ENCODE data around the gene G6PC3.
"Not testable (repeated sequence)": the region's sequence is repeated elsewhere in the genome, so short reads cannot be mapped to it uniquely, and the experiment has no call there.

Gene G6PC3

GRCh38 chr17:44118427-44119050, 48.0 kb downstream of the G6PC3 start:
- no peak overlapping the region for H3K27ac Mint-ChIP-seq (ENCODE audit: low read depth)
- peaks cover 15% of the 10 kb centered on the region for H3K36me3 Mint-ChIP-seq (ENCODE audit: insufficient read depth)
- no peak overlapping the region for H3K4me3 Mint-ChIP-seq
- H3K4me1 Mint-ChIP-seq, result peaks cover 69% of the 10 kb centered on the region
- H3K27me3 Mint-ChIP-seq, result no peaks in the 10 kb centered on the region
- no peak for ATAC-seq (replicated peaks; ENCODE audit: extremely low read depth, poor library complexity, severe bottlenecking)
- H3K9me3 Mint-ChIP-seq, result no peaks in the 10 kb centered on the region
- no peak for DNase-seq (ENCODE audit: low spot score in 2 of 2)

GRCh38 chr17:44119062-44119461, 48.5 kb downstream of the G6PC3 start:
- H3K27me3 Mint-ChIP-seq, result no peaks in the 10 kb centered on the region
- no peaks in the 10 kb centered on the region for H3K9me3 Mint-ChIP-seq
- no peak overlapping the region for H3K27ac Mint-ChIP-seq (ENCODE audit: low read depth)
- H3K36me3 Mint-ChIP-seq (ENCODE audit: insufficient read depth), result peaks cover 18% of the 10 kb centered on the region
- no peak overlapping the region for H3K4me3 Mint-ChIP-seq
- DNase-seq (ENCODE audit: low spot score in 2 of 2) (no peak), ATAC-seq (replicated peaks; ENCODE audit: extremely low read depth, poor library complexity, severe bottlenecking) (no peak)
- peaks cover 71% of the 10 kb centered on the region for H3K4me1 Mint-ChIP-seq

- no peaks in the 10 kb centered on the region for H3K9me3 Mint-ChIP-seq
- no peak overlapping the region for H3K4me3 Mint-ChIP-seq
- no peaks in the 10 kb centered on the region for H3K27me3 Mint-ChIP-seq
- peaks cover 74% of the 10 kb centered on the region for H3K4me1 Mint-ChIP-seq
- no peak overlapping the region for H3K27ac Mint-ChIP-seq (ENCODE audit: low read depth)
- H3K36me3 Mint-ChIP-seq (ENCODE audit: insufficient read depth), result peaks cover 18% of the 10 kb centered on the region
- DNase-seq (ENCODE audit: low spot score in 2 of 2), result no peak
- no peak for ATAC-seq (replicated peaks; ENCODE audit: extremely low read depth, poor library complexity, severe bottlenecking)
These were observed 49.3 kb downstream of the G6PC3 start for GRCh38 chr17:44119798-44120197.

GRCh38 chr17:44120281-44120680, 49.7 kb downstream of the G6PC3 start:
- Mint-ChIP-seq H3K4me1 (peaks cover 74% of the 10 kb centered on the region), H3K36me3 (ENCODE audit: insufficient read depth) (peaks cover 18% of the 10 kb centered on the region)
- not testable (repeated sequence) for DNase-seq (ENCODE audit: low spot score in 2 of 2); ATAC-seq (replicated peaks; ENCODE audit: extremely low read depth, poor library complexity, severe bottlenecking); H3K27ac Mint-ChIP-seq (ENCODE audit: low read depth); H3K4me3 Mint-ChIP-seq; H3K27me3 Mint-ChIP-seq; H3K9me3 Mint-ChIP-seq

- no peaks in the 10 kb centered on the region for H3K9me3 Mint-ChIP-seq
- peaks cover 68% of the 10 kb centered on the region for H3K4me1 Mint-ChIP-seq
- H3K36me3 Mint-ChIP-seq (ENCODE audit: insufficient read depth), result peaks cover 18% of the 10 kb centered on the region
- DNase-seq (ENCODE audit: low spot score in 2 of 2), result no peak
- H3K4me3 Mint-ChIP-seq, result peak overlapping the region; percentile 96
- no peak overlapping the region for H3K27ac Mint-ChIP-seq (ENCODE audit: low read depth)
- ATAC-seq (replicated peaks; ENCODE audit: extremely low read depth, poor library complexity, severe bottlenecking), result no peak
- H3K27me3 Mint-ChIP-seq, result no peaks in the 10 kb centered on the region
These were observed 50.5 kb downstream of the G6PC3 start for GRCh38 chr17:44120851-44121605.

GRCh38 chr17:44121997-44122815, 51.7 kb downstream of the G6PC3 start:
- Mint-ChIP-seq H3K27ac (ENCODE audit: low read depth) (peak overlapping the region; percentile 92), H3K36me3 (ENCODE audit: insufficient read depth) (peaks cover 15% of the 10 kb centered on the region), H3K9me3 (no peaks in the 10 kb centered on the region), H3K4me3 (peak overlapping the region; percentile 96), H3K4me1 (peaks cover 56% of the 10 kb centered on the region), H3K27me3 (no peaks in the 10 kb centered on the region)
- no peak for DNase-seq (ENCODE audit: low spot score in 2 of 2)
- ATAC-seq (replicated peaks; ENCODE audit: extremely low read depth, poor library complexity, severe bottlenecking), result no peak

GRCh38 chr17:44122816-44123355, 52.4 kb downstream of the G6PC3 start:
- Mint-ChIP-seq H3K4me1 (peaks cover 55% of the 10 kb centered on the region), H3K9me3 (no peaks in the 10 kb centered on the region), H3K27me3 (no peaks in the 10 kb centered on the region), H3K36me3 (ENCODE audit: insufficient read depth) (peaks cover 15% of the 10 kb centered on the region), H3K4me3 (peak overlapping the region; percentile 96), H3K27ac (ENCODE audit: low read depth) (peak overlapping the region; percentile 92)
- no peak for DNase-seq (ENCODE audit: low spot score in 2 of 2)
- ATAC-seq (replicated peaks; ENCODE audit: extremely low read depth, poor library complexity, severe bottlenecking), result no peak

- Mint-ChIP-seq H3K36me3 (ENCODE audit: insufficient read depth) (peaks cover 16% of the 10 kb centered on the region), H3K27ac (ENCODE audit: low read depth) (peak within 1 kb of the TSS; percentile 92), H3K4me3 (peak within 1 kb of the TSS; percentile 96), H3K9me3 (no peaks in the 10 kb centered on the region), H3K27me3 (peaks cover 6% of the 10 kb centered on the region), H3K4me1 (peaks cover 49% of the 10 kb centered on the region)
- DNase-seq (ENCODE audit: low spot score in 2 of 2) (peak; percentile 90 to 94), ATAC-seq (replicated peaks; ENCODE audit: extremely low read depth, poor library complexity, severe bottlenecking) (peak; percentile 90)
These were observed 53.0 kb downstream of the G6PC3 start, which contains the start of gene HDAC5 for GRCh38 chr17:44123356-44124117. HDAC5 (minus strand) TSS chr17:44123641; CDS start chr17:44117515, 6,126 bp downstream.

GRCh38 chr17:44124118-44124438, 53.5 kb downstream of the G6PC3 start:
- no peak for ATAC-seq (replicated peaks; ENCODE audit: extremely low read depth, poor library complexity, severe bottlenecking)
- H3K27ac Mint-ChIP-seq (ENCODE audit: low read depth), result peak overlapping the region; percentile 92
- H3K4me1 Mint-ChIP-seq, result peaks cover 44% of the 10 kb centered on the region
- H3K9me3 Mint-ChIP-seq, result no peaks in the 10 kb centered on the region
- peaks cover 9% of the 10 kb centered on the region for H3K27me3 Mint-ChIP-seq
- H3K36me3 Mint-ChIP-seq (ENCODE audit: insufficient read depth), result peaks cover 16% of the 10 kb centered on the region
- no peak for DNase-seq (ENCODE audit: low spot score in 2 of 2)
- peak overlapping the region; percentile 96 for H3K4me3 Mint-ChIP-seq

All from central memory CD8-positive, alpha-beta T cell (primary cell).